ENCODE results near the gene ZMAT2.
"Not testable (repeated sequence)": the region's sequence is repeated elsewhere in the genome, so short reads cannot be mapped to it uniquely, and the experiment has no call there.

ZMAT2 gene

DNA sequence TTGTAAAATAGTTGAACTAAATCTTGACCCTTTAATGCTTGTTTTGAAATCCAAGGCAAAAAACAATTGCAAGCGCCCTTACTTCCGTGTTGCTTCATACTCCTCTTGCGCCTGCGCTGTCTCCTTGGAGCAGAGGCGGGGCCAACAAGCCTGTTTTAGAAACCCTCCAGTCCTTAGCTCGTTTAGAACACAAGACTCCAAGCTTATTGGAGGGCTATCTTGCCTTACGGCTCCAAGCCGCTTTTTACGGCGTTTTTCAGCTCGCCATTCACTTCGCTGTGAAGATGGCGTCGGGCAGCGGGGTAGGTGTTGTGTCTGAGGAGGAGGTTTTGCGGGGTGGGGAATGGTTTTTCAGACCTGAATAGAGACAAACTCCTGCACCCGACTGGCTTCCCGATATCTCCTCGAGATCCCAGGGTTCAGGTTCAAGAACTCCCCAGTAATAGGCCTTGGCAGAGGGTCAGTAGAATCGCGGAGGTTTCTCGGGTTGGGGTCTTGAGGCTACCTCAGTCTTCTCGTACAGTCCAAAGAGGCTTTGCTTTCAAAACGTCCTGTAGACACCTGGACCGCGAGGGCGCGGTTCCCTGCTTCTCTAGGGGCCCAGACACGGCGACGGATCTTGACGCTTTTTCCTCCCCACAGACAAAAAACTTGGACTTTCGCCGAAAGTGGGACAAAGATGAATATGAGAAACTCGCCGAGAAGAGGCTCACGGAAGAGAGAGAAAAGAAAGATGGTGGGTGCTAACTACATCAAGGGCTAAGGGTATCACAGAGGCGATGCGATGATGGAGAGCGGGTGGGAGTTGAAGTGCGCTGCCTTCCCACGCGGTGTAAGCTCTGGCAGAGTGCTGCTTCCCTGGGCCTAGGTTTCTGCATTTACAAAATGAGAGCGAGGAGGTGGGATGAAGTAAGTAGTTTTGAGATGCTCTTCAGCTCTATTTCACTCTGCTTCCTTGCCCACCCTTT is at the start of gene ZMAT2:
ZMAT2 (plus strand) TSS at position 271 of the 968 bp plus-strand sequence; CDS start at position 285, 14 bp downstream.
- no peak for DNase-seq

- no peak for DNase-seq
These were observed 41.4 kb upstream of the ZMAT2 start for GRCh38 chr5:140658870-140659269.

DNA sequence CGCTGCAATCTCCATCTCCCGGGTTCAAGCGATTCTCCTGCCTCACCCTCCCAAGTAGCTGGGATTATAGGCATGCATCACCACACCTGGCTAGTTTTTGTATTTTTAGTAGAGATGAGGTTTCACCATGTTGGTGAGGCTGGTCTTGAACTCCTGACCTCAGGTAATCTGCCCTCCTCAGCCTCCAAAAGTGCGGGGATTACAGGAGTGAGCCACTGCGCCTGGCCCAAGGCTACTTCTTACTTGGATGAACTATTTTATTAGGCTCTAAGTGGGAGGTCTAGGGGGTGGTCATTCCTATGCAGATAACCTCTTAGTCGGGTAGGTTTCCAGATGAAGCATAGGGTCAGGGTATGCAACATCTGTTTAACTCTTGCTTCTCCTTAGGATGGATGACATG is 39.9 kb upstream of the ZMAT2 start:
- not testable (repeated sequence) for DNase-seq

DNA sequence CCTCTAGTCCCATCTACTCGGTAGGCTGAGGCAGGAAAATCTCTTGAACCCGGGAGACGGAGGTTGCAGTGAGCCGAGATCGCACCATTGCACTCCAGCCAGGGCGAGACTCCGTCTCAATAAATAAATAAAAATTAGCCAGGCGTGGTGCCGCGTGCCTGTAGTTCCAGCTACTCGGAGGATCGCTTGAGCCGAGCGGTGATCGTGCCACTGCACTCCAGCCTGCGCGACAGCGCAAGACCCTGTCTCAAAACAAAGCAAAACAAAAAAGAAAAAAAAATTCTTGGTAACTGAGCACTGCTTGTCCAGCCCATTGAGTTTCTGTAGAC is 36.3 kb upstream of the ZMAT2 start:
- no peak for DNase-seq

- DNase-seq, result peak; percentile 67
These were observed 35.7 kb upstream of the ZMAT2 start, which contains the start of gene WDR55 for GRCh38 chr5:140664359-140665119. WDR55 (plus strand) TSS chr5:140664904; CDS start chr5:140664913, 9 bp downstream.

- not testable (repeated sequence) for DNase-seq
These were observed 29.2 kb upstream of the ZMAT2 start for GRCh38 chr5:140671035-140671434.

GRCh38 chr5:140671472-140672125 is 28.6 kb upstream of the ZMAT2 start:
- DNase-seq, result no peak

DNA sequence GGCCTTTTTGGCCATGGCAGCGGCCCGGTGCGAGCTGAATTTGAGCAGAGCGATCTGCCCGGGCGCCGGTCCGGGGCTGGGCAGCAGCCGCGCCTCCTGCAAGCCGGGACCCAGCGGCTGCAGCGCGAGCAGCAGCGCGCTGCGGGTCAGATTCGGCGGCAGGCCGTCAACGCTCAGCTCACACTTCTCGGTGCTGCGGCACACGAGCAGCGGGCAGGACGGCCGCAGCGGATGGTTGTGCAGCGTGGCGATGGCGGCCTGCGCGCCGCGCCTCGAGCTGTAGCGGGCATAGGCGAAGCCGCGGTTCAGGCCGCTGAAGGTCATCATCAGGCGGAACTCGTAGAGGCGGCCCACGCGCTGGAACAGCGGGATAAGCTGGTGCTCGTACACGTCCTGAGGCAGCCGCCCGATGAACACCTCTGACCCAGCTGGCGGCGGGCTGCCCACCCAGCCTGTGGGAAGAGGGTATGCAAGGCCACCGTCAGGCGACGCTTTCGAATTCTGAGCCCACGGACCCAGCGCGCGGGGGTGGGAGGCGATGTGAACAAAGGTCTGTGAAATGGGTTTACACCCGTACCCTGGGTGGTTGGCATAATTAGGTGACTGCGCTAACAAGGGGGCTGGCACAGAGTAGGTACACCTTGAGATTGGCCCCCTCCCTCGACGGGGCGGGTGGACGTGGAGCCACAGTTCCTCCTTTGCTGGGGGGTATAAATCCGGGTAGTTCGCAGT is 27.6 kb upstream of the ZMAT2 start:
- no peak for DNase-seq

DNA sequence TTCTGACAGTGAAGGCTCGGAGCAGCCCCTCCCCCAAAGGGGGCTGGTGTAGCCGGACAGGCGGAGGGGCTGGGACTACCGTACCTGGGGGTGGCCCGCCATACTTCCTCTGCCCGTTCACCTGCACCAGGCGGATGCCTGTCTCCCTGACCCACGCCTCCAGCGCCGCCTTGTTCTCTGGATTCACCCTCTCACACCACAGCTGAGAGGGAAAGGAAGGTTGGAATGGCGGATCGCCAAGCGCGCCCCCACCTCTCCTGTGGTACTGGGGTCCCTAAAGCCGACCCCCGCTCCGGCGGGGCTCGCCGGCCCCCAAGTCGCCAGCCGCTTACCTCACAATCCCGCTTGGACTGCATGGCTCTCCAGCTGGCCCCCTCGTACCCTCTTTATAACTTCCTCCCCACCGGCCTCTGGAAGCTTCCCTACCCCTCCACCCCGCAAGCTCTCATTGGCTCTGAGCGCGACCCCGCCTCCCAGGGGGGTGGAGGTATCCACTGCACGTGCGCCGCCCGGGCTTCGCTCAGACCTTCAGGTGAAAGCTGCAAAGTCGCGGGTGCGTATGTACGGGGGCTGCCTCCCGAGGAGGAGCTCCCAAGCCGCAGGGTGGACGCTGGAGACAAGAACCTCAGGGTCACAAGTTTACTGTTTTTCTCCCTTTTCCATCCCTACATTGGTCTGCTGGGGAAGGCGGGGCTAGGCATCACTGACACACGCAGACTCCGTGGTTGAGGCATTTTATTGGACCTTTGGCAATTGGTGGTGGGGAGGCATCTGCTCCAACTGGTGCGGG is 26.9 kb upstream of the ZMAT2 start, which contains the start of gene DND1:
DND1 (minus strand) TSS at position 390 of the 790 bp plus-strand sequence; CDS start at position 356, 34 bp downstream.
- no peak for DNase-seq

DNA sequence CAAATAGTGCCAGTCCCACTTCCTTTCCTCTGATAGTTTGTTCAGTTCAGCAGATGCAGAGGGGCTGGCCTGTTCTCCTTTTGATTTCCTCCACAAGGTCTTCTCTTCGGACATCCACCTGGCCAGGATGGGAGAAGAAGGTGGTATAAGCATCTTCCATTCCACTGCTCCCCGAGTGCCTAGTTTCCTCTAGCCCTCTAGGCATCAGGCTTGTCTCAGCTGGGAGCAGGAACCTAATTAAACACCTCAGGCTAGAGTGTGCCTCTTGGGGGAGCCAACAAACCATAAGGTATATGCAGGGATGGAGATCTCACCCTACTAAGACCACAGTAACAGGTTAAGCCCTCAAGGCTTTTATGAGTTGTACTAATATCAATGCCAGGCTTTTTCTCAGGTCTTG is 26.0 kb upstream of the ZMAT2 start:
- no peak for DNase-seq

GRCh38 chr5:140674629-140675028 is 25.6 kb upstream of the ZMAT2 start:
- DNase-seq, result no peak

GRCh38 chr5:140677947-140678346 is 22.3 kb upstream of the ZMAT2 start:
- DNase-seq, result no peak

- no peak for DNase-seq
These were observed 21.3 kb upstream of the ZMAT2 start for GRCh38 chr5:140678993-140679392.

DNA sequence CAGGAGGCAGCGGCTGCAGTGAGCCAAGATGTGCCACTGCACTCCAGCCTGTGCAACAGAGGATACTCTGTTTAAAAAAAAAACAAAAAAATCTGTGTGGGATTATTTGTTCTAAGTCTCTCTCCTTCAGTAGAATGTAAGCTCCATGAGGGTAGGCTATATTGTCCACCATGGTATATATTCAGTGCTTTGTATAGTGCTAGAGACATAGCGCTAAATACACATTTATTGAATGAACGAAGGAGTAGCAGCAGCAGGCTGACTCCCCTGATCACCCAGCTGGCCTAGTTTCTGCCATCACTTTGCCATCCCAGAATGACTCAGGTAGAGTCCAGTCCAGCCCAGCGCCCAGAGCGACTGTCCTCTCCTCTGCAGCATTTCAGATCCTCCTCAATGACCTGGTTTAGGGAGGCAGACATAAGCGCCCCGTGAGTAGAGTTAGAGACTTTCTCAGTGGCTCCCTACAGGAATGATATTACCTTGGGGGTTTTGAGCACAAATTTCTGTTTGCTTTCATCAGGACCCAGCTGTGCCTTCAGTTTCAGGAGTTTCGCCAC is 9.8 kb upstream of the ZMAT2 start:
- DNase-seq, result no peak

DNA sequence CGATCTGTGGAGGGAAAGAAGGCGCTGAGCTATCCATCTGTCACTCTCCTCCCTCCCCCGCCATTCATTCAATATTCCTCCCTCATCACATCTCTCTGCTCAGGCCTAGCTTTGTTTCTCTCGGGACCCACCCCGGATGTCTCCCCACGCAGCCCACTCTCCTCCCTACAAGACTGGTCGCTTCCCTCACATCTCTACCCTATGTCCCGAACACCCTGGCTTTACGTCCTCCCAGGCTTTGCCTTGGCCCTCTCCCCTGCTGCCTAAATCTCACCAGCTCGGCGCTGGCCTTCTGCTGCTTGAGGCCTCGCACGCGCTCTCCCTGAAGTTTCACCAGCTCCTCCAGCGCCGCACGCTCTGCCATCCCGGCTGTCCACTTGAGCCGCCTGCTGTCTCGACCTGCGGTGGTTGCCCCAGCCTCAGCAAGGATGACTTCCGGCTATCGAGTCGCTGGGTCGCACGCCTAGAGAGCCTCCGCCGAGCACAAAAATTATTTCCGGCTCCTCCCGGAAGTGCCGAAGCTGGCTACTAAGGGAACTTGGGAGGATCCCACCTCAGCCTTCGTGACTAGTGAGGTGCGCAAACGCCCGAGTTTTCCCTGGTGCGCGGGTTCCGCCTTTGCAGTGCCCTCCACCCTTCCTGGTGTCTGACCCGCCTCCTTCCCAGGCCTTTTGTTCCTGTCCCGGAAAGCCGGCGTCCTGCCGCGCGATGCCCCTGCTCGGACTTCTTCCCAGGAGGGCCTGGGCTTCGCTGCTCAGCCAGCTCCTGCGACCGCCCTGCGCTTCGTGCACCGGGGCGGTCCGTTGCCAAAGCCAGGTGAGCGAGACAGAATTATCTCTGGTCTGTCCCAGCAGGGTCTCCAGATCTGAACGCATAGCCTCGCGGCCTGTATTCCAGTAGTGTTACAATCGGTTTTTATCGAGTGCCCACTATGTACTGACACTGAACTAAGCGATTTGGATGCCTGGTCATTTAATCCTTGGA is 9.0 kb upstream of the ZMAT2 start, which contains the start of the genes HARS1 and HARS2:
HARS1 (minus strand) TSS at position 430 of the 984 bp plus-strand sequence; CDS start at position 364, 66 bp downstream.
HARS2 (plus strand) TSS at position 515 of the 984 bp plus-strand sequence; CDS start at position 709, 194 bp downstream.
- peak; percentile 24 for DNase-seq

DNA sequence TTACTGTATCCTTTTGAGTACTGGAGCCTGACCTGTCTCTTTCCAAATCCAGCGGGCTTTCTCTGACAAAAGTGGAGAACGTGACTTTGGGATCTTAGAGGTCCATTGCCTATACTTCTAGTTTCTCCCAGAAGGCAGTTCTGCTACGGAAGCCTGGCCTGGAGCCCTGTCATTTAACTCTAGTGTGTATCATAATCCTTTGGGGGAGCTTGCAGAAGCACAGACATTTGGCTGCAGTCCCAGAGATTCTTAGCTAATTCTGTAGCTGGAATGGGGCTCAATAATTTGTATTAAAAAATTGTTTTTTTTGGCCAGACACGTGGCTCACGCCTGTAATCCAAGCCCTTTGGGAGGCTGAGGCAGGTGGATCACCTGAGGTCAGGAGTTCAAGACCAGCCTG is 6.0 kb upstream of the ZMAT2 start:
- no peak for DNase-seq

- DNase-seq, result no peak
These were observed 3.3 kb upstream of the ZMAT2 start for GRCh38 chr5:140696891-140697492.

DNA sequence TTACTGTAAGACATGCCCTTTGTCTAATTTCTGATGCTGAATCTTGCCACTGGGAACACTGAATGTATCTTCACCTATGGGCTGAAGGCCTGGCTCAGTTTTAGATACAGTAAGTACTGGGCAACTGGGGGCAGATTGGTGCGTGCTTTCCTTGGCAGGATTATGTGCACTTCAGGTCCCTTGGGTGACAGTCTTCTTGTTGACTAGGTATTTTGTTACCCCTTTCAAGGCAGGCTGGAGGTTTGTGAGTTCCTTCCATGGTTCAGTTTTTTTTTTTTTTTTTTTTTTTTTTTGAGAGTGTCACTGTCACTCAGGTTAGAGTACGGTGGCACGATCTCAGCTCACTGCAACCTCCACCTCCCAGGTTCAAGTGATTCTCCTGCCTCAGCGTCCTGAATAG is 7.6 kb downstream of the ZMAT2 start:
- no peak for DNase-seq

DNA sequence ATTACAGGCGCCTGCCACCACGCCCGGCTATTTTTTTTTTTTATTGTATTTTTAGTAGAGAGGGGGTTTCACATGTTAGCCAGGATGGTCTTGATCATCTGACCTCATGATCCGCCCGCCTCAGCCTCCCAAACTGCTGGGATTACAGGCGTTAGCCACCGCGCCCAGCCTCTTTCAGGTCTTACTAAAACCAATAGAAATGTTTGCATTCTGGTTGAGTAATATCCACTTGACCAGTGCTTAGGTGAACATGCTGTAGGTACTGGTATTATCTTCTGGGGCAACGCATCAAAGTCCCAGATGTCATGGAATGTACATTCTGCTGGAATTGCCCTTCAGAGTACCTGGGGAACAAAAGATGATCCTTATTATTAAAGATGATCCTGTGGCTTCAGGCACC is 8.5 kb downstream of the ZMAT2 start:
- DNase-seq, result not testable (repeated sequence)

All from cortex of kidney (tissue), 1 donor.